GM21423 (cell line): ENCODE results near the gene CFD.
"Not testable (repeated sequence)": the region's sequence is repeated elsewhere in the genome, so short reads cannot be mapped to it uniquely, and the experiment has no call there.

ENCODE experiments used
- ATAC-seq: cut with Tn5 transposase; IDR thresholded peaks from one replicate; pipeline ENCODE4 v1.9.1; 2021; ENCODE audit warnings: mild to moderate bottlenecking, moderate library complexity; ENCODE audit not compliant: unreplicated experiment

Gene CFD

GRCh38 chr19:825897-826644 lies 33.4 kb upstream of the CFD start:
- ATAC-seq = no peak

GRCh38 chr19:827314-827709 lies 32.2 kb upstream of the CFD start:
- no peak for ATAC-seq

GRCh38 chr19:827710-828321 lies 31.6 kb upstream of the CFD start, which contains the start of gene AZU1:
Gene AZU1, plus strand, starts transcription at chr19:827837. Its CDS starts 10 bp downstream, at chr19:827847.
- ATAC-seq = no peak

- ATAC-seq = no peak
Measured at GRCh38 chr19:829129-829758, 30.2 kb upstream of the CFD start.

GRCh38 chr19:831407-832369 lies 27.8 kb upstream of the CFD start:
- ATAC-seq = no peak

GRCh38 chr19:834216-834615 lies 25.2 kb upstream of the CFD start:
- ATAC-seq = no peak

GRCh38 chr19:835210-835810 lies 24.2 kb upstream of the CFD start:
- no peak for ATAC-seq

- ATAC-seq = no peak
Measured at GRCh38 chr19:840519-841206, 18.8 kb upstream of the CFD start, which contains the start of gene PRTN3. Gene PRTN3, plus strand, starts transcription at chr19:840999. Its CDS starts 10 bp downstream, at chr19:841009.

- not testable (repeated sequence) for ATAC-seq
Measured at GRCh38 chr19:842802-843179, 16.7 kb upstream of the CFD start.

GRCh38 chr19:843180-843835 lies 16.2 kb upstream of the CFD start:
- ATAC-seq = no peak

- no peak for ATAC-seq
Measured at GRCh38 chr19:843836-844545, 15.5 kb upstream of the CFD start.

GRCh38 chr19:844546-844971 lies 14.9 kb upstream of the CFD start:
- ATAC-seq = no peak

GRCh38 chr19:845707-846521 lies 13.6 kb upstream of the CFD start:
- no peak for ATAC-seq

- no peak for ATAC-seq
Measured at GRCh38 chr19:848386-848921, 11.0 kb upstream of the CFD start.

GRCh38 chr19:849195-849594 lies 10.3 kb upstream of the CFD start:
- not testable (repeated sequence) for ATAC-seq

GRCh38 chr19:850221-850978 lies 9.1 kb upstream of the CFD start:
- no peak for ATAC-seq

GRCh38 chr19:850979-851335 lies 8.5 kb upstream of the CFD start:
- ATAC-seq = no peak
